HG03558 (cell line): ENCODE results near the gene PABPN1L.
"Not testable (repeated sequence)": the region's sequence is repeated elsewhere in the genome, so short reads cannot be mapped to it uniquely, and the experiment has no call there.

Experiments used
- ATAC-seq: cut with Tn5 transposase; IDR thresholded peaks from one replicate; pipeline ENCODE4 v1.9.1; 2021; ENCODE audit warnings: moderate number of reproducible peaks; ENCODE audit not compliant: unreplicated experiment; ENCODE audit errors: extremely low read depth

PABPN1L gene

DNA sequence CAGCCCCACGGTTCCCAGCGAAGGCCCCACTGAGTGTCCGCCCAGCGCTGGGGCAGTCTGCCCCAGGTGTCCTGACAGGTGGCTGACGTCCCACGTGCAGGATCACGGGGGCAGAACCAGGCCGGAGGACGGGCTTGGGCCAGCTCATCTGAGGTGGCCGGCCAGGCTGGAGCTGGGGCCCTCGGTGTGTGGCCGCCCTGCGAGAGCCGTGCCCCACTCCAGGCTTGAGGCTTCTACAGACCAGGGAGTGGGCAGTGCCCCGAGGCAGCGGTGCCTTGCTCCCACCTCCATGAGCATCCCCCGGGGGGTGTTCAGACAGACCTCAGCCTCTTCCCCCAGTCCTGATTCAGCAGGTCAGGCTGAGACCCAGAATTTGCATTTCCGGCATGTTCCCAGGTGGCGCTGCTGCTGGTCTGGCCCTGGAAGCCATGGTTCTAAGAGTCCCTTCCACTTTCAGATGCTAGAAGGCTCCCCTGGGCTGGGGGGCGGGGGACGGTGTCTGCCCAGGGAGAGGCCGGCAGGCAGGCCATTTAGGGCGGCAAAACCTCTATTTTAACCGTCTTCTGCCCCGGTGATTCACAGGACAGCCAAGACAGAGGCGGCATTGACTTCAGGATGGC, 35.4 kb upstream of the PABPN1L start:
- ATAC-seq: no peak

DNA sequence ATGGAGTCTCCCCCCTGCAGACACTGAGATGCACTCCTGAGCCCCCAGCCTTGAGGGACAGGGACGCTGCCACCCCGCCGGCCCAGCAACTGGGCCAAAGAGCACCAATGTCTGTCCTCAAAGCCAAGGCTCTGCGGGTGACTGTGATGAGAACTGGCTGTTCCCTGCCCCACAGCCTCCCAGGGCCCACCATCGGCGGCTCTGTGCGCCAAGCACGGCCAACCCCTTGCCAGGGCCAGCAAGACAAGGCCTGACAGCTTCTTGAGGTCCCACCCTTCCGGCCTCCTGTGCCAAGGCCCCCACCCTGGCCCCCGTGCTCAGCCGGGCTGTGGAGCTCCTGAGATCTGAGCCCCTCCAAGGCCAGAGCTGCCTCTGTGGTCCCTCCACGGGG, 34.2 kb upstream of the PABPN1L start:
- ATAC-seq: no peak

DNA sequence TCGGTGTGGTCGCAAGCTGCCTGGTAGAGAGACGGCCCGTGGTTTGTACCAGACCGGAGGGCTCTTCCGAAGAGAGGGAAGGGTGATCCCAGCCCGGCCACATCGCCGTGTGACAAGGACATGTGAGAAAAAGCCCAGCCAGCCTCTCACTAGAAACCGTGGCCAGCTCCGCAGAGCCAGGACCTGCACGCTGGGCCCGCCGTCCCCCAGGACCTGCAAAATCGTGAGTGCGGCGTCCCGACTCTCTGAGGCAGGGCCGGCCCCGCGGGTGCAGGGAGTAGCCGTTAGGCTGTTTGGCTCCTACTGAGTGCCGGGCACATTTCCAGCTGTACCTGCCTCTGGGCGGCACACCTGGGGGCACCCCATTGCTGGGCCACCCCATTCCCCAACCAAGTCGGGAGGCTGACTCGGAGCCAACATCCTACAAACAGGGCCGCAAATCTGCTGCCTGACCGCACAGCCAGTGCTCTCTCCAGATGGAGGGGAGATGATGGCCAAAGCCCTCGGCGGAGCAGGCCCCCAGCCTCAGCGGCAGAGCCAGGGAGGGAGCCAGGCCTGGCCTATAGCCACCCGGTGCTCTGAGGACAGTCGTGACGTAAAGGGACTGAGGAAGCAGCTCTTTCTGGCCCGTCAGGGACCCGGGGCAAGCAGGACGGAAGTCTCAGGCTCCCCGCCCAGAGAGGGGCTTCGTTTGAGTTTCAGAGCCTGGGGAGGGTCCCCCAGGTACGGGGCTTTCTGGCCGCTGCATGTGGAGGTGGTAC, 33.6 kb upstream of the PABPN1L start:
- ATAC-seq: no peak

DNA sequence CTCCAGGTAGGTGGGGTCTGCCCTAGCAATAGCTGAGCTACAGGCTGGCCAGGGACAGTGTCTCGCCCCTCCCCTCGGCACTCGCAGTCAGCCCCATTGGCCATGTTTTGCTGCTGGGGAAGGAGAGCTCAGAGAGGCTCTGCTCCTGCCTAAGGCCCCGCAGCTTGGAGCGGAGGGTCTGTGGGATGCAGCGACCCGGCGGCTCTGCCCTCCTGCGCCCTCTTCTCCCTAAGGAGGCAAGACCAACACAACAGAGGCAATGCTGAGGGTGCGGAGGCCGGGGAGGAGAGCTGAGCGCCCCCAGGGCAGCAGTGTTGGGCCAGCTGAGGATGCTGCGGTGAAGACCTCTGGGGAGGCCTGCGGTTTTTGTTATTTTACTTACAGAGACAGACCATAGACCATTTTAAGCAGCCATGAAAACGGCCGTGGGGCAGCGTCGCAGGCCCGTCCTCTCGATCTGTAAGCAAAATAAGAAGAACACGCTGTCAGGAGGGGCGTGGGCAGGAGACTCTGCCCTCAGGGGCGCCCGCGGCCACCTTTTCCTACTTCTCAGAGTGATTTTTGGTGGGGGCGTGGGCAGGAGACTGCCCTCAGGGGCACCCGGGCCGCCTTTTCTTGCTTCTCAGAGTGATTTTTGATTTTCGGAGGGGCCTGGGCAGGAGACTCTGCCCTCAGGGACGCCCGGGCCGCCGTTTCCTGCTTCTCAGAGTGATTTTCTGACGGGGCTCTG, 31.4 kb upstream of the PABPN1L start:
- ATAC-seq: no peak

DNA sequence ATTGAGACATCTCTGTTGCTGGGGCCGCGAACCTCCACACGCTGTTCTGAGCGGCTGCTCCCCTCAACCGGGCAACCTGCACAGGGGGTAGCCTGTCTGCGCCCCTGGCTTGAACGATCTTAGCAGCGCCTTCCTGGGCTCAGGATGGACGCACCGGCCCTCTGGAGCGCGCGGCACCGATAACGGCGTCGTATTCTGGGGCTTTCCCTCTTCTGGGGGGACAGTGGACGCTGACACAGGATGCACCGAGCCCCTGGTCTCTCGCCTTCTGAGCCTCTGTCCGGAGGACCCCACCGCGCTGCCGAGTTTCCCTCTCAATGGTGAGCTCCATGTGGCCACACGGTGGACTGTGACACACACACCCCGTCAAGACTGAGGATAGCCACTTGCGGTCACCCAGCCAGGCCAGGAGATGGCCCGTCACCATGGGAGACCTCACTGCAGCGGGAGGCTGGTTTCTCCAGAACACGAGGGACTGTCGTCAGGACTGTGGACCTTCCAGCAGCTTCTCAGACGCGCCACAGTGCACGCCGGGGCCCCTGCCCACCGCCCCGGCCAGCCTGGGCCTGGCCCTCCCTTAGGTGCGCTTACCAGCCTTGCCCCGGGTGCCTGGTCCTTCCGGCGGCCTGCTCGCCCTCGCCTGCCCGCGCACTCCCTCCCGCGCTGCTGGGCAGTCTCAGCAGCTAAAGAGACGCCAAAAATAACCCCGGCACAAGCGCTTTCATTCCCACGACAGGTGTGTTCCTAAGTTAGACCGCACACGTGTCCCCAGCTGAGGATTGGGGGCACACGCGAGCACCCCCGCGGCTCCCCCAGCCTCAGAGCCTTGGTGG, 30.0 kb upstream of the PABPN1L start:
- no peak for ATAC-seq

DNA sequence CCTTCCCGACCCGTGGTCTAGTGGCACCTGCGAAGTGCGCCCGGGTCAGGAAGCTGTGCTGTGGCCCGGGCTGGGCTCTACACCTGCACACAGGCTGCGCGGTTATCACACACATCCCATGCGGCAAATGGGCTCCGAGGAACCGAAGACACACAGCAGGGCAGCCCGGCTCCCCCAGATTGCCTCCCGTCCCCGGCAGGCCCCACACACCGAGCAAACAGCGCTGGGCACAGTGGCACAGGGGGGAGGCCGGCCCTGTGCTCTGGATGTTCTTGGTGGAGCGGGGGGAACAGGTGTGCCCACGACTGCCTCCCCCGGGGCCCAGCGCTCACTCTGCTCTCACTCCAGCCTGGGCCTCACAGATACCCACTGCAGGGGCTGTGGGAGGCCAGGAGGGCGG, 28.9 kb upstream of the PABPN1L start:
- ATAC-seq: no peak

DNA sequence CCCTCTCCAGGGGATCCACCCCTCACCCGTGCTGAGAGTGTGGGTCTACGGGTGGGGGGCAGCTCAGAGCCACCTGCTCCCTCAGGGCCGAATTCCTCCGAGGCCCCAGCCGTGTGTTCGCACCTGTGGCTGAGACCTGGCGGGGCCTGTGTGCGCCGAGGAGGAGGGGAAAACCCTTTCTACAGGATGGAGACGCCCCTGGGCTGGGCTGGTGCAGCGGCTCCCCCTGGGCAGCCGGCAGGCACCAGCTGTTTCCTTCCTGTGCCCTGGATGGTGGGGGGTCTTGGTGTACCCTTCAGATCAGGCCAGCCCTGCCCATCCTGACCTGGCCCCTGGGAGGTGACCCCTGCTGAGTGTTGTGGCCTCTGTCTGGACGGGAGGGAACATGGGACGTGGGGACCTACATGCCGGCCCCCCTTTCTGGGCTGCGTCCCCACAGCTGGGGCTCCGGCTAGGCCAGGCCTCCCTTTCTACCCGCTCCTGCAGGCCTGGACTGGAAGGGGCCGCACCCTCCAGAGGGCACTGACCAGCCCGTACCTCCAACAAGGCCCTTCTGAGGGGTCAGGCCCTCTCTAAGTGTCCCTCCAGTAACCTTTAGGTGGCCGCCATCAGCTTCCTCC, 28.3 kb upstream of the PABPN1L start:
- ATAC-seq: no peak

DNA sequence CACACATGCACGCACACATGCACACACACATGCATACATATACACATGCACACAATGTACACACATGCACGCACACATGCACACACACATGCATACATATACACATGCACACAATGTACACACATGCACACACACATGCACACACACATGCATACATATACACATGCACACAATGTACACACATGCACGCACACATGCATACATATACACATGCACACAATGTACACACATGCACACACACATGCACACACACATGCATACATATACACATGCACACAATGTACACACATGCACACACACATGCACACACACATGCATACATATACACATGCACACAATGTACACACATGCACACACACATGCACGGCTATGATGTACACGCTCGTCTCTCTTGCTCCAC, 27.8 kb upstream of the PABPN1L start:
- not testable (repeated sequence) for ATAC-seq

DNA sequence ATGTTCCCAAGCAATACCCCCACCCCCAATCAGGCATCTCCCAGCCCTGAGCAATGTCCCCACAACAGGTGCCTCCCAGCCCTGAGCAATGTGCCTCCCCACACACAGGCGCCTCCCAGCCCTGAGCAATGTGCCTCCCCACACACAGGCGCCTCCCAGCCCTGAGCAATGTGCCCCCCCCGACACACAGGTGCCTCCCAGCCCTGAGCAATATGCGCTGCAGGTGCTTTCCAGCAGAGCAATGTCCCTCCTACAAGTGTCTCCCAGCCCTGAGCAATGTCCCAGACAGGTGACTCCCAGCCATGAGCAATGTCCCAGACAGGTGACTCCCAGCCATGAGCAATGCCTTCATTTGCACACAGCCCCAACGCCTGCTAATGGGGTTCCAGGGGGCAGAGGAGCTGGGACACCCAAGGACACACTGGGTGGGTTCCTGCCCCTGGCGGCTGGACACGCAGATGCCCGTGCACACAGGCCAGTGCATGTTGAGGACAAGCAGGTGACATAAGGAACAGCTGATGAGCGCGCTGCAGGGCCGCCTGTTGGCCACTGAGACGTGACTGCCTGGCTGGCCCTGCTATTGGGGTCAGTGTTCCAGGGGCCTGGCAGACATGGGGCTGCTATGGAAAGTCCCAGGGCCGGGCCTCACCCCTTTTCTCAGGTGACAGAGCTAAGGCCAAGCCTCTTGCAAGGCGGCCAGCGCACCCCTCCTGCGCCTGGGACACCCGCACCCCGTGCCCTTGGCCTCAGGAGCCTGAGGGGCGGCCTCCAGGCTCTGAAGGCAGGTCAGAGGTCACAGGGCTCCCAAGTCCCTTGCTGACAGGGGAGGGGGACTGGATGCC, 26.9 kb upstream of the PABPN1L start:
- ATAC-seq: no peak

DNA sequence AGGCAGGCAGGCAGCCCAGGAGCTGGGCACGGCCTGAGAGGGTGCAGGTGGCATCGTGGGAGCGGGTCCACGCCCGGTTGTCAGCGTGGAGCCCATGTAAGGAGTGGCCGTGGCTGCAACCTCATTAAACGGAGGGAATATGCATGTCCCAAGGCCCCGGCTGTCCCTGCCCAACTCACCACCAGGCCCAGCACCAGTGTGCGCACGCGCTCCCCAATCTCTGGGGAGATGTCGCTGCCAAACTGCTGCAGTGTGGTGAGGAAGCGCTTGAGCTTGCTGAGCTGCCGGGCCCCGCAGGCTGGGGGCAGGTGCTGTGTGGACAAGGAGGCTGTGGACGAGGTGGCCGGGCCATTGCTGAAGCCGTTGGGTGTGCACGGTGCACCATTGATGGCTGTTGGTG, 25.6 kb upstream of the PABPN1L start:
- no peak for ATAC-seq

DNA sequence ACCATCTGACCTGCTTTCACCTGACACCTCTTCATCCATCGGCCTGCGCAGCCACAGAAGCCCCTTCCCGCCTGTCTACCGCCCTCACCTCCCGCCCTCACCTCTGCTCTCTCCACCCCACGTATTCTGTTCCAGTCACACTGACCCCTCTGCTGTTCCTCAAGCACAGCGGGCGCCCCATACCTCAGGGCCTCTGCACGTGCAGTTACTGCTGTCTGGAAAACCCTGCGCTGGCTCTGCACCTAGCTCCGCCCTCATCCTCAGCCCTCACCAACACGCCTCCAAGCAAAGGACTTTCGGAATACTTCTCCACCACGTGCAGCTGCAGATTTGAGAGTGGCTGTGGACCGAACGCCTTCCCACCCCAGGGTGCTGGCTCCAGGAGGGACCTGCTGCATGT, 24.6 kb upstream of the PABPN1L start:
- ATAC-seq: no peak

DNA sequence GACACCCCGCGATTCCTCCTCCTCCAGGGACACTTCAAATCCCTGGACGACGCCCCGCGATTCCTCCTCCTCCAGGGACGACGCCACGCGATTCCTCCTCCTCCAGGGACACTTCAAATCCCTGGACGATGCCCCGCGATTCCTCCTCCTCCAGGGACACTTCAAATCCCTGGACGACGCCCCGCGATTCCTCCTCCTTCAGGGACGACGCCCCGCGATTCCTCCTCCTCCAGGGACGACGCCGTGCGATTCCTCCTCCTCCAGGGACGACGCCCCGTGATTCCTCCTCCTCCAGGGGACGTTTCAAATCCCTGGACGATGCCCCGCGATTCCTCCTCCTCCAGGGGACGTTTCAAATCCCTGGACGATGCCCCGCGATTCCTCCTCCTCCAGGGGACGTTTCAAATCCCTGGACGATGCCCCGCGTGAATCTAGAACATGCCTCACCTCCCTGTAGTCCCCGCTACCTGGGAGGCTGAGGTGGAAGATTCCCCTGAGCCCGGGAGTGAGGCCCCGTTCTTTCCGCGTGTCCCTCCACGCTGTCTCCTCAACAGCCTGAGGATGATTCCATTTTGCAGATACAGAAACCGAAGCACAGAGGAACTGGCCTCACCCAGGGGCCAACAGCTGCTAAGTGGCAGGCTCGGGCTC, 23.4 kb upstream of the PABPN1L start:
- ATAC-seq: not testable (repeated sequence)

DNA sequence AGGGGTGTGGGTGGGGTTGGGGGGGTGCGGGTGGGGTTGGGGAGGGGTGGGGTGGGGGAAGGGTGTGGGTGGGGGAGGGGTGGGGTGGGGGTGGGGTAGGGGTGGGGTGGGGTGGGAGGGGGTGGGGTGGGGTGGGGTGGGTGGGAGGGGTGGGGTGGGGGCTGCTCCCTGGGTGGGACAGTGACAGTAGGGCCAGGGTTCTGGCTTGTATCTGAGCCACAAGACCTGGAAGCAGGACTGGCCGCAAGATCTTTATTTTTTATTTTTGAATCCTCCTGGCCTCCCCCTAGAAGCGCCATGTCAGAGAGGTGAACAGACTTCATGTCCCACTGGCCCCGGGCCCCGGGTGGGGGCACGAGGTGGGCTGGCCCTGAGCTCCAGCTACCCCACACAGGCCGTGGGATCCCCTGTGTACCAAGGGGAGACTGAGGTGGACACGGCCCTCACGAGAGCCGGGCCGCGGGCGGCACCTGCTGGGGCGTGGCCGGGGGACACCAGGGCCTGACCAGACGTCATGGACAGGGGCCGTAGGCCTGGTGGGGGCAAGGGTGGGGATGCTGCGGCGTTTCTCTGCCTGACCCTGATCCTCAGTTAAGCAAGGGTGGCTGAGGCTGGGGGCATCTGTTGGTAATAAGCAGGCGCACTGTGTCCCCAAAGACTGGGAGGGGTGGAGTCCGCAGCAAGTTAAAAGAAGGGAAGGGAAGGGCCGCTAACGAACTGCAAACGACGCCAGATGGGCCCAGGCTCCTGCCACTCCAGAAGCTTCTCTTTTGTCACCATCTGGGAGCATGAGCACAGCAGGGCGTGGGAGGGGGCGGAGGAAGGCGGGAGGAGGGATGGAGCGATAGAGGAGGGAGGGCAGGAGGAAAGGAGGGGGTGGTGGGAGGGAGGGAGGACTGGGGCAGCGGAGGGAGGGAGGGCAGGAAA, 22.3 kb upstream of the PABPN1L start:
- ATAC-seq: no peak

DNA sequence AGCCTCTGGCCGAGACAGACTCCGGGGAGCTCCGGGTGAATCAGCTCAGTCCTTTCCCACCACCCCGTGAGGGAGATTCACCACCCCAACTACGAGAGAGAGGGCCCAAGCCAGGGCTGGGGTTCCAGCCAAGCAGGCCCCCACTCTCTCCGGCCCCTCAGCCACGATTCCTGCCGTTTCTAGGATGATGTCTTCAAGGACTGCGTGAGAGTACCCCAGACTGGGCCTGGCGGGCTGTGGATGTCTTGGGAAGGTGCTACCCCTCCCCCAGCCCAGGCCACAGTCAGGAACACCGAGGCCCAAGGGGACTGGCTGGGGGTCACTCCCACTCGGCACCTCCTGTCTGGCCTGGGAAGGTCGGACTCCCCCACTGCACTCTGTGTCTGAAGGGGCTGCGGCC, 21.6 kb upstream of the PABPN1L start:
- ATAC-seq: no peak

DNA sequence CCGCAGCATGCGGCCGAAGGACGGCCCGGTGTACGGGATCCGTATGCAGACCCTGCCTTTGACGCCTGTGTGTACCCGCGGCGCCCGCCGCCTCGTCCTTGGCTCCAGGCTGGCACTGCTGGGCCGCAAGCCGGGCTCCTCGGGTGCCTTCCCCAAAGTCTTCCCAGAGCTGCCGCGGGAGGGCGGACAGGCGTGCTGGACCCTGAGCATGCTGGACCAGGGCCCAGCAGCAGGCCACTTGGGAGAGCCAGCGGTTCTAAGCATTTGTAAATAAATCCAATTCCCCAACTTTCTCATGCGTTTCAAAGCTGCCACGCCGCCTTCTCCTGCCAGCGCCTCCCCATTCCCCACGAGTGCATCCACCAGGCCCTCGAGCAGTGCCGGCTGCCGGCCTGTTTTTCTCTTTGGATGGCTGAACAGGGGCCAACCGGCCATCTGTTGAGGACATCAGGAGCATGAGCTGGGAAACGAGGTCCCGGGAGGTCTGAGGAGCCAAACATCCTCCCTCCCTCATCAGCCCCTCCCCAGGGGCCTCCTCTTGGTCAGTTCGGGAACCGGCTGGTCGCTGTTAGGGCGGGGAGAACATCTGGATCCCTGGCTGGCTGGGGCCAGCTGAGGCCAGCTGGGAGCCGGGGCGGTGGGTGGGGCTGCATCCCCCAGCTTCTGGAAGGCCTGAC, 20.5 kb upstream of the PABPN1L start:
- ATAC-seq: no peak

DNA sequence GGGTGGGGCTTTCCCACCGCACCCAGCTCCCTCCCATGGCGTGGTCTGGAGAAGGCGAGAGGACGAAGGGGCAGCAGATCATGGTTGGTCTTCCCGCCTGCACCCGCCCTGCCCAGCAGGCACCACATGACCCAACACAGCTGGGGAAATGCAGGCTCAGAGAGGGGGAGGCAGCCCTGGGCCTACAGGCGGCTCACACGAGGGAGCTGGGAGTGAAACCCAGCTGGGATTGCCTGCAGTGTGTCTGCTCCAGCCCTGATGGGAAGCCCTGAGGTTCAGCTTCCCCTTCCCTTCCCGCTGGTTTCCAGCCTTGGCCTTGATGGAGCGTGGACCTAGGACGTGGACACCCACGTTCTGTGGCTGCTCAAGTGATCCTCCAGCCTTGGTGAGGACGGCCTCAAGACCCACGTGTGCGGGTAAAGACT, 20.0 kb upstream of the PABPN1L start:
- no peak for ATAC-seq

DNA sequence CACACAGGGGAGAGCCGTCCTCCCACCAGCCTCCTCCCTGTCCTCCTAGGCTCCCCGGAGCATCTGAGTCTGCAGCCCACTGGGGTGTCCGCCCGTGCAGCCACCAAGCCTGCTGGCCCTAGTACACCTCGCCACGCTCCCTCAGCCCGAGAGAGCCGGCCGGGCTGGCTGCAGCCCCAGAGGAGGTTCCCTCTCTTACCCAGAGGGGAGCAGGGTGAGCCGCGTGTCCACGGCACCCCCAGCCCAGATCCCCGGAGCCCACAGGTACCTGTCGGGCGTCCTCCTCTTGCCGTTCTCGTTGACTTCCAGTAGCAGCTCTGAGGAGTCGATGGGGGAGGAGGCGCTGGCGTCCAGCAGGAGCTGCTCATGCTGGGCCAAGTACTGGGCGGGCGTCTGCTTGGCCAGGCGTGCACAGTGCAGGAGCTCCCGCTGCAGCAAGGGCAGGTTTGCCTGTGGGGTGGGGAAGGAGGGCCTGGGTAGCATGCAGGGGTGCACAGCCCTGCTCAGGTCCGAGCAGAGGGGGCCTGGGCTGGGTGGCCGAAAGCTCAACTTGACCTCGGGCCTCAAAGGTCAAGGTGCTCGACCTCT, 19.3 kb upstream of the PABPN1L start:
- no peak for ATAC-seq
